CD4-positive, alpha-beta T cell (primary cell): ENCODE results near the gene RBCK1. TPM values are rescaled to one million over a fixed set of nuclear protein-coding genes. Genes with fewer than 3 reads are reported as not detected.
"Not testable (repeated sequence)": the region's sequence is repeated elsewhere in the genome, so short reads cannot be mapped to it uniquely, and the experiment has no call there.

ENCODE experiments used
- ATAC-seq: fragments of 200-7000 bp; cut with Tn5 transposase; one replicate; pipeline ENCODE4 v1.10.0; 2022; ENCODE audit warnings: mild to moderate bottlenecking; ENCODE audit not compliant: poor library complexity
- CTCF ChIA-PET: fragments of 350-600 bp; sonication (Branson Sonifier 250); formaldehyde crosslinking; loops from one replicate; lab custom pipeline; 2021; ENCODE audit warnings: antibody characterized with exemption, inconsistent platforms; lab: Charles Lee
- POLR2A ChIA-PET: fragments of 350-600 bp; sonication (Branson Sonifier 250); formaldehyde crosslinking; loops from one replicate; lab custom pipeline; 2021; ENCODE audit warnings: antibody characterized with exemption, inconsistent platforms; lab: Charles Lee
- DNase-seq, 14 experiments: peaks; one replicate each; pipeline ENCODE4 v3.0.0-alpha.2; 2013 to 2020; ENCODE audit warnings: mixed read lengths in 2 of 14
- H3K27ac ChIP-seq, 2 donors: one replicate each; pipeline versions ENCODE4 v1.5.1 to v1.7.0; 2013; ENCODE audit warnings: low read length in 2 of 2, low read depth in 1 of 2, mild to moderate bottlenecking in 1 of 2
- H3K27me3 ChIP-seq, 2 experiments: 1 replicate in 1 of 2; 2 replicates in 1 of 2; pipeline versions ENCODE4 v1.6.1 to v1.7.0; 2013; ENCODE audit warnings: low read length in 2 of 2, control low read depth in 1 of 2, mild to moderate bottlenecking in 1 of 2, moderate library complexity in 1 of 2; ENCODE audit not compliant: insufficient read depth in 2 of 2, control insufficient read depth in 1 of 2
- H3K36me3 ChIP-seq: one replicate; pipeline ENCODE4 v1.6.1; 2013; ENCODE audit warnings: low read length, control low read depth; ENCODE audit not compliant: insufficient read depth
- H3K4me1 ChIP-seq: one replicate; pipeline ENCODE4 v1.6.1; 2013; ENCODE audit warnings: low read length, control low read depth; ENCODE audit not compliant: insufficient read depth
- H3K4me3 ChIP-seq: one replicate; pipeline ENCODE4 v1.5.1; 2013; ENCODE audit warnings: mild to moderate bottlenecking, low read length, moderate library complexity
- H3K9me3 ChIP-seq, 2 experiments: 1 replicate in 1 of 2; 2 replicates in 1 of 2; pipeline versions ENCODE4 v1.6.1 to v1.7.0; 2013; ENCODE audit warnings: low read length in 2 of 2, mild to moderate bottlenecking in 2 of 2, control low read depth in 1 of 2, moderate library complexity in 1 of 2; ENCODE audit not compliant: control insufficient read depth in 1 of 2, insufficient read depth in 1 of 2
- H3K27ac Mint-ChIP-seq: one replicate; pipeline ENCODE4 v1.8.0; 2020; ENCODE audit warnings: mixed read lengths
- H3K27me3 Mint-ChIP-seq: one replicate; pipeline ENCODE4 v1.8.0; 2021; ENCODE audit warnings: mixed read lengths
- H3K36me3 Mint-ChIP-seq: one replicate; pipeline ENCODE4 v1.8.0; 2021; ENCODE audit warnings: low read depth, mixed read lengths
- H3K4me1 Mint-ChIP-seq: one replicate; pipeline ENCODE4 v1.8.0; 2021; ENCODE audit warnings: low read depth, mixed read lengths
- H3K4me3 Mint-ChIP-seq: one replicate; pipeline ENCODE4 v1.8.0; 2020; ENCODE audit warnings: mild to moderate bottlenecking, mixed read lengths
- H3K9me3 Mint-ChIP-seq: one replicate; pipeline ENCODE4 v1.8.0; 2020; ENCODE audit warnings: mixed read lengths
- intact Hi-C, 2 experiments: fragments of 100-400 bp; cut with DNase I in 1 of 2; cut with micrococcal nuclease in 1 of 2; formaldehyde crosslinking; loops; one replicate each; pipeline versions ENCODE4 v1.15.1 to v1.9.0; 2023 to 2025; cut with DNase I, micrococcal nuclease
- total RNA-seq, 174 experiments: library from RNA in 2 of 174; stranded (reverse) in 2 of 174; gene quantifications; one replicate each; pipeline ENCODE4 v1.2.3 and lab custom pipeline; 2021 to 2026
- TF ChIP-seq, protein P1 (sequence below): fragments of 200-600 bp; IDR thresholded peaks from one replicate; pipeline ENCODE4 v1.8.0; 2022; ENCODE audit warnings: antibody characterized with exemption, mild to moderate bottlenecking

Gene RBCK1
- total RNA-seq, 2 experiments from 2014 or later, result 53.3 to 57.3 TPM

DNA sequence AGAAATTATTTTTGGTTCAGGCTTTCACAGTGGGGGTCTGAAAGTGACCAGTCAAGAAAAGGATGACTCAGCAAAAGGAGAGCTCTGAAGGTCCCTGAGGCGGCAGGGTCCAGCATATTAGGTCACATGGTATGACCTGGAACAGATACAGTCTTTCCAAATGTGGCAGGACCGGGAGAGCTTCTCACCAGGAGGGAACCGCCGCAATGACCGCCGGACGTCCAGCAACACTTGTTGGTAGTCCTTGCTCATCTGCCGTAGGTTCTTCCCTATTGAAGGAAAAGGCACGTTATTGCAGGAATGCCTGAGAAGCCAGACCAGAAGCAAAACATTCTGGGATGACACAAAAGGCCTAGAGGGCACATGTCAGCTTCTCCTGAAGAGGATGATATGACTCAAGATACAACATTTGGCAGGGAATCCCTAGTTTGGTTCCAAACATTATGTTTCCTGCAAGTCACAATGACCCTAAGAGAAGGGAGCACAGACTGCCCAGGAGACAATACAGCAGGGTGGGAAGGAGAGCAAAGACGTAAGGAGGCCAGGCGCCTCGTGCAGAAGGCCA lies 36.8 kb downstream of the RBCK1 start:
- POLR2A ChIA-PET, result no interaction called here
- Mint-ChIP-seq H3K4me1 (peaks cover 30% of the 10 kb centered on the region), H3K4me3 (no peak overlapping the region), H3K27ac (no peak overlapping the region), H3K9me3 (no peaks in the 10 kb centered on the region), H3K36me3 (peaks cover 79% of the 10 kb centered on the region), H3K27me3 (no peaks in the 10 kb centered on the region)
- TF ChIP-seq, protein P1, sequence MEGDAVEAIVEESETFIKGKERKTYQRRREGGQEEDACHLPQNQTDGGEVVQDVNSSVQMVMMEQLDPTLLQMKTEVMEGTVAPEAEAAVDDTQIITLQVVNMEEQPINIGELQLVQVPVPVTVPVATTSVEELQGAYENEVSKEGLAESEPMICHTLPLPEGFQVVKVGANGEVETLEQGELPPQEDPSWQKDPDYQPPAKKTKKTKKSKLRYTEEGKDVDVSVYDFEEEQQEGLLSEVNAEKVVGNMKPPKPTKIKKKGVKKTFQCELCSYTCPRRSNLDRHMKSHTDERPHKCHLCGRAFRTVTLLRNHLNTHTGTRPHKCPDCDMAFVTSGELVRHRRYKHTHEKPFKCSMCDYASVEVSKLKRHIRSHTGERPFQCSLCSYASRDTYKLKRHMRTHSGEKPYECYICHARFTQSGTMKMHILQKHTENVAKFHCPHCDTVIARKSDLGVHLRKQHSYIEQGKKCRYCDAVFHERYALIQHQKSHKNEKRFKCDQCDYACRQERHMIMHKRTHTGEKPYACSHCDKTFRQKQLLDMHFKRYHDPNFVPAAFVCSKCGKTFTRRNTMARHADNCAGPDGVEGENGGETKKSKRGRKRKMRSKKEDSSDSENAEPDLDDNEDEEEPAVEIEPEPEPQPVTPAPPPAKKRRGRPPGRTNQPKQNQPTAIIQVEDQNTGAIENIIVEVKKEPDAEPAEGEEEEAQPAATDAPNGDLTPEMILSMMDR, result no peak
- H3K4me1 ChIP-seq, result peaks cover 4% of the 10 kb centered on the region
- peaks cover 65% of the 10 kb centered on the region for H3K36me3 ChIP-seq
- intact Hi-C loops, result no loop called here
- H3K27ac ChIP-seq, result no peak overlapping the region
- no peaks in the 10 kb centered on the region for H3K27me3 ChIP-seq
- no peaks in the 10 kb centered on the region for H3K9me3 ChIP-seq
- DNase-seq (no peak), ATAC-seq (no peak)
- no peak overlapping the region for H3K4me3 ChIP-seq
- CTCF ChIA-PET, result interaction anchor here (1.0 to 1.1 kb wide), 2 partner anchors 9 to 13 kb away, joined by 3 read pairs; no protein-coding TSS in a partner anchor

DNA sequence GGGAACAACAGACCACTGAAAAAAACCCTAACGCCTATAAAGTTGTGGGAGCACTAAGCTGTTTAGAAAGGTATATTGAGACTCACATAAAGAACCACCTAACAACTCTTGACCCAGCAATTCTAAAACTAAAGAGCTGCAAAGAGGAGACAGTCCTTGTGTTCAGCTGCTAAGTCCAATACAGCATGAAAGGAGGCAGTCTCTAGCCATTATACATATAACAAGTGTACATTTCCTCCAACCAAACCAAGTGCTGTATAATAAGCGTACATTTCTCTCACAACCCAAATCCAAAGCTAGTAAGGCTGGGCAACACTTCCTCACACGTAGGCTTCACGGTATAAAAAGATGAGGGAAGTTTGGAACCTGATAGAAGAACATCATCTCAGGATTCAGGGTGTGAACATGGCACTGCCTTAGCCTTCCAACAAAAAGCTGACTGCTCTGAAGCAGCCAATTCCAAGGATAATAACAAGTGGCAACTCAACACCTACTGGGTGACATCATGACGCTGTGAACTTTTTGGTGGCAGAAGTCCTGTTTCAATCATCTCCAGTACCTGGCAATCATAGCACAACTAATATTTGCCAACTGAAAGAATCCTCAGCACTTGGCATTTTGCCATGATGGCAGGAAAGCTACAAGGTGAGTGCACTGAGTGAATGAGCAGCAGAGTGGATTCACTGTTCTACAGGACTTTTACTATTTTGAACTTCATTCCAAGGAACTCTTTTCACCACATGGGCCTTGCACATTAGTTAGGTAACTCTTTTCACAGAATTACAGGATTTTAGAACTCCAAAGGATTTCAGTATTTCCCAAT lies 37.6 kb downstream of the RBCK1 start:
- peaks cover 27% of the 10 kb centered on the region for H3K4me1 Mint-ChIP-seq
- H3K4me3 Mint-ChIP-seq, result no peak overlapping the region
- CTCF ChIA-PET, result interaction anchor here (1.1 kb wide), 1 partner anchor 14 kb away, joined by 3 read pairs; no protein-coding TSS in a partner anchor
- TF ChIP-seq, protein P1, result no peak
- Histone ChIP-seq H3K27me3 (no peaks in the 10 kb centered on the region), H3K9me3 (no peaks in the 10 kb centered on the region), H3K36me3 (peaks cover 60% of the 10 kb centered on the region), H3K4me3 (no peak overlapping the region), H3K4me1 (no peaks in the 10 kb centered on the region), H3K27ac (no peak overlapping the region)
- no peaks in the 10 kb centered on the region for H3K27me3 Mint-ChIP-seq
- H3K27ac Mint-ChIP-seq, result no peak overlapping the region
- POLR2A ChIA-PET, result no interaction called here
- no peak for DNase-seq
- intact Hi-C loops, result no loop called here
- peaks cover 74% of the 10 kb centered on the region for H3K36me3 Mint-ChIP-seq
- ATAC-seq, result no peak
- H3K9me3 Mint-ChIP-seq, result no peaks in the 10 kb centered on the region

DNA sequence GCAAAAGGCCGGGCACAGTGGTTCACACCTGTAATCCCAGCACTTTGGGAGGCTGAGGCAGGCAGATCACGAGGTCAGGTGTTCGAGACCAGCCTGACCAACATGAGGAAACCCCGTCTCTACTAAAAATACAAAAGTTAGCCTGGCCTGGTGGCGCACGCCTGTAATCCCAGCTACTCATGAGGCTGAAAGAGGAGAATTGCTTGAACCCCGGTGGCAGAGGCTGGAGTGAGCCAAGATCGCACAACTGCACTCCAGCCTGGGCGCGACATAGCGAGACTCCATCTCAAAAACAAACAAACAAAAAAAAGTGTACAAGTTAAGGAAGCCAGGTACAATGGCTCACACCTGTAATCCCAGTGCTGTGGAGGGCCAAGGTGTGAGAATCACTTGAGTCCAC lies 43.9 kb downstream of the RBCK1 start:
- intact Hi-C loops, ATAC-seq, H3K27me3 ChIP-seq, H3K4me1 ChIP-seq, H3K9me3 Mint-ChIP-seq, H3K4me3 ChIP-seq, H3K27me3 Mint-ChIP-seq, POLR2A ChIA-PET, H3K4me3 Mint-ChIP-seq, H3K27ac Mint-ChIP-seq, H3K27ac ChIP-seq, H3K9me3 ChIP-seq, CTCF ChIA-PET, DNase-seq: not testable (repeated sequence)
- H3K36me3 Mint-ChIP-seq, result peaks cover 17% of the 10 kb centered on the region
- peaks cover 14% of the 10 kb centered on the region for H3K36me3 ChIP-seq
- peaks cover 31% of the 10 kb centered on the region for H3K4me1 Mint-ChIP-seq
